Panc1 (cell line): ENCODE measurements around the gene NLRP8. TPM values are rescaled to one million over a fixed set of nuclear protein-coding genes. Genes with fewer than 3 reads are reported as not detected.
"Not testable (repeated sequence)": the region's sequence is repeated elsewhere in the genome, so short reads cannot be mapped to it uniquely, and the experiment has no call there.

ENCODE experiments used
- ATAC-seq: fragments of 200-7000 bp; cut with Tn5 transposase; 2 replicates; pipeline ENCODE4 v1.9.1; 2020; ENCODE audit warnings: mild to moderate bottlenecking, moderate library complexity
- BruUV-seq: library from RNA; stranded (reverse); fragments of 400-500 nt; replicated peaks from 2 replicates; lab custom pipeline; 2021; lab: Mats Ljungman, UMichigan
- CTCF ChIA-PET: fragments of 300-600 bp; sonication (Branson Sonifier 250); formaldehyde crosslinking; loops from one replicate; lab custom pipeline; 2022; ENCODE audit warnings: antibody characterized with exemption; lab: Charles Lee
- POLR2A ChIA-PET: fragments of 300-600 bp; sonication (Branson Sonifier 250); formaldehyde crosslinking; loops from one replicate; lab custom pipeline; 2022; ENCODE audit warnings: antibody characterized with exemption; lab: Charles Lee
- DNase-seq: peaks from one replicate; pipeline ENCODE4 v3.0.0-alpha.2; 2010; ENCODE audit warnings: low read depth, low spot score
- H3K27ac ChIP-seq: 2 replicates; pipeline ENCODE4 v1.5.1; 2011; ENCODE audit warnings: mild to moderate bottlenecking, low read length, inconsistent platforms
- H3K27me3 ChIP-seq: fragments of 200-500 bp; sonication (Bioruptor generic); 2 replicates; pipeline ENCODE4 v1.6.0; 2014; ENCODE audit warnings: low read length, inconsistent platforms; ENCODE audit not compliant: control insufficient read depth, insufficient read depth
- H3K36me3 ChIP-seq: fragments of 200-500 bp; sonication (Bioruptor generic); 2 replicates; pipeline ENCODE4 v1.5.1; 2014; ENCODE audit warnings: inconsistent platforms, mild to moderate bottlenecking, low read length, moderate library complexity; ENCODE audit not compliant: control insufficient read depth, insufficient read depth
- H3K4me1 ChIP-seq: 2 replicates; pipeline ENCODE4 v1.5.1; 2011; ENCODE audit warnings: inconsistent platforms, mild to moderate bottlenecking, low read length, moderate library complexity; ENCODE audit not compliant: control insufficient read depth, insufficient read depth
- H3K4me3 ChIP-seq, 2 experiments: 2 replicates each; pipeline ENCODE4 v1.5.1; 2011 to 2012; ENCODE audit warnings: low read depth in 2 of 2, low read length in 2 of 2, mild to moderate bottlenecking in 2 of 2, inconsistent platforms in 1 of 2, moderate library complexity in 1 of 2
- H3K9me3 ChIP-seq: fragments of 200-500 bp; sonication (Bioruptor generic); 2 replicates; pipeline ENCODE4 v1.5.1; 2014; ENCODE audit warnings: low read depth, mild to moderate bottlenecking, inconsistent platforms, low read length, moderate library complexity; ENCODE audit not compliant: control insufficient read depth, insufficient read depth
- CTCF ChIP-seq: fragments of 450-650 bp; IDR thresholded peaks from 2 replicates; pipeline ENCODE4 v1.5.1; 2017; ENCODE audit warnings: mild to moderate bottlenecking
- POLR2AphosphoS5 ChIP-seq: IDR thresholded peaks from 2 replicates; pipeline ENCODE4 v1.6.1; 2012; ENCODE audit warnings: mild to moderate bottlenecking, low read depth, low read length, moderate library complexity
- REST ChIP-seq, 2 experiments: IDR thresholded peaks; 2 replicates each; pipeline ENCODE4 v1.6.1; 2011 to 2012; ENCODE audit warnings: low read depth in 2 of 2, control low read depth in 1 of 2, low read length in 1 of 2, mild to moderate bottlenecking in 1 of 2, moderate library complexity in 1 of 2; ENCODE audit not compliant: insufficient read depth in 1 of 2
- SIN3A ChIP-seq: IDR thresholded peaks from 2 replicates; pipeline ENCODE4 v1.6.1; 2012; ENCODE audit warnings: low read depth, mild to moderate bottlenecking, low read length, moderate library complexity, borderline replicate concordance; ENCODE audit not compliant: insufficient read depth
- TCF7L2 ChIP-seq: IDR thresholded peaks from 2 replicates; pipeline ENCODE4 v1.6.1; 2011; ENCODE audit warnings: mild to moderate bottlenecking, low read depth, low read length, inconsistent platforms
- in situ Hi-C: cut with HindIII; loops from 2 replicates; pipeline ENCODE4 v1.10.0; 2016; ENCODE audit warnings: low sequenced_read_pairs, low pct_unique_long_range_greater_than_20kb
- intact Hi-C: fragments of 100-400 bp; cut with micrococcal nuclease; formaldehyde crosslinking; loops from one replicate; pipeline ENCODE4 v1.10.0; 2022; ENCODE audit not compliant: unreplicated experiment
- total RNA-seq: library from RNA; stranded (reverse); gene quantifications from one replicate; pipeline ENCODE4 v1.2.1, GENCODE V29; 2021; ENCODE audit not compliant: unreplicated experiment

NLRP8 gene
- total RNA-seq, 1 experiment from 2014 or later = not detected

GRCh38 chr19:55923556-55923955 is 24.1 kb upstream of the NLRP8 start:
- CTCF ChIA-PET = interaction anchor here (0.6 kb wide), 1 partner anchor 249 kb away, joined by 7 read pairs; no protein-coding TSS in a partner anchor
- Histone ChIP-seq H3K36me3 (no peaks in the 10 kb centered on the region), H3K9me3 (no peaks in the 10 kb centered on the region), H3K4me3 (no peak overlapping the region), H3K4me1 (no peaks in the 10 kb centered on the region), H3K27me3 (peaks cover 8% of the 10 kb centered on the region), H3K27ac (no peak overlapping the region)
- DNase-seq (no peak), ATAC-seq (no peak)
- BruUV-seq = no TSS peak
- intact Hi-C loops = no loop called here
- POLR2A ChIA-PET = no interaction called here
- in situ Hi-C loops = no loop called here
- TF ChIP-seq POLR2AphosphoS5 (no peak), TCF7L2 (no peak), SIN3A (no peak), CTCF (no peak), REST (IDR thresholded peaks at IDR 0.05; ENCODE audit: insufficient read depth in 1 of 2, low read depth in 2 of 2, low read length in 1 of 2) (no peak)

DNA sequence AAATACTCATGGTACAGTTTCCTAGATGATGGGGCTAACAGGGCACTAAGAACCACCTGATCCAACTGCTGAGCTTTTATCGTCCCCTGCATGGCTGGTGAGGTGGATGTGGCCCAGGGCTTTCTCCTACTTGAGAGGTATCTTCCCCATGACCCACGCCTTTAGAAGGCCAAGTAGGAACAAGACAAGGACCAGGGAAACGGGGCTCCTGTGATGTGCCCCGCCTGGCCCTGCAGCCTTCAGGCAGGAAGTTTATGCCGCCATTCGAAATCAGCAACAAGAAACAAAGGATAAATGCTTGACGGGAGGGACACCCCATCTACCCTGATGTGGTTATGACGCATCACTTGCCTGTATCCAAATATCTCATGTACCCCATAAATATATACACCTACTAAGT is 19.6 kb upstream of the NLRP8 start:
- in situ Hi-C loops (no loop called here), intact Hi-C loops (no loop called here)
- Histone ChIP-seq H3K9me3 (no peaks in the 10 kb centered on the region), H3K36me3 (no peaks in the 10 kb centered on the region), H3K27ac (no peak overlapping the region), H3K27me3 (peaks cover 12% of the 10 kb centered on the region), H3K4me3 (no peak overlapping the region), H3K4me1 (no peaks in the 10 kb centered on the region)
- ATAC-seq (no peak), DNase-seq (no peak)
- TF ChIP-seq REST (IDR thresholded peaks at IDR 0.05; ENCODE audit: insufficient read depth in 1 of 2, low read depth in 2 of 2, low read length in 1 of 2) = no peak
- no peak for TF ChIP-seq TCF7L2
- TF ChIP-seq SIN3A = no peak
- TF ChIP-seq CTCF = no peak
- no peak for TF ChIP-seq POLR2AphosphoS5
- ChIA-PET POLR2A (no interaction called here), CTCF (no interaction called here)
- BruUV-seq = no TSS peak

GRCh38 chr19:55929258-55929657 is 18.4 kb upstream of the NLRP8 start:
- peaks cover 12% of the 10 kb centered on the region for H3K27me3 ChIP-seq
- H3K4me1 ChIP-seq, H3K27ac ChIP-seq, intact Hi-C loops, POLR2A ChIA-PET, ATAC-seq, in situ Hi-C loops, BruUV-seq, CTCF ChIA-PET, H3K9me3 ChIP-seq, H3K36me3 ChIP-seq, DNase-seq, H3K4me3 ChIP-seq: not testable (repeated sequence)
